K562 (cell line): ENCODE measurements around the gene B3GALNT2. TPM values are rescaled to one million over a fixed set of nuclear protein-coding genes. Genes with fewer than 3 reads are reported as not detected.

ENCODE experiments used
- ATAC-seq: fragments of 200-7000 bp; cut with Tn5 transposase; 3 replicates; pipeline ENCODE4 v1.9.1; 2020; ENCODE audit warnings: moderate library complexity
- BruUV-seq: library from RNA; stranded (reverse); fragments of 400-500 nt; replicated peaks from 2 replicates; lab custom pipeline; 2021; lab: Mats Ljungman, UMichigan
- CTCF ChIA-PET: fragments of 300-600 bp; formaldehyde crosslinking; extraction: SDS; loops from one replicate; lab custom pipeline; 2021; ENCODE audit warnings: low intra/inter-chr PET ratio; lab: Yijun Ruan, JAX
- POLR2A ChIA-PET: fragments of 300-600, 350-650 bp; sonication (Branson Sonifier 250); formaldehyde crosslinking; extraction: SDS; loops from one replicate; lab custom pipeline; 2021; ENCODE audit warnings: antibody characterized with exemption, inconsistent platforms; lab: Yijun Ruan, JAX
- DNase-seq, 4 experiments: peaks; one replicate each; pipeline versions ENCODE4 v3.0.0 to v3.0.0-alpha.2; 2011 to 2018; ENCODE audit warnings: low spot score in 3 of 4, mixed read lengths in 3 of 4; ENCODE audit errors: extremely low read depth in 1 of 4
- FAIRE-seq: peaks from 2 replicates; lab custom pipeline; 2011; peaks lifted over from hg19 to GRCh38; lab: Jason Lieb, UNC
- H2AFZ ChIP-seq: 2 replicates; pipeline ENCODE4 v1.6.0; 2011; ENCODE audit warnings: low read depth, low read length, control low read depth, inconsistent platforms
- H3K27ac ChIP-seq: fragments of 200-600 bp; 3 replicates; pipeline ENCODE4 v1.8.0; 2011; ENCODE audit warnings: low read depth, mild to moderate bottlenecking, control low read depth, inconsistent platforms, low read length, moderate library complexity, mixed read lengths; ENCODE audit errors: extremely low read depth
- H3K27me3 ChIP-seq, 2 experiments: fragments of 300-600 bp in 1 of 2; 2 replicates in 1 of 2; 3 replicates in 1 of 2; pipeline versions ENCODE4 v1.6.0 to v1.8.0; 2011; ENCODE audit warnings: inconsistent platforms in 2 of 2, low read length in 2 of 2, mild to moderate bottlenecking in 1 of 2, mixed read lengths in 1 of 2, moderate library complexity in 1 of 2; ENCODE audit not compliant: control insufficient read depth in 2 of 2, insufficient read depth in 2 of 2
- H3K36me3 ChIP-seq: fragments of 300-600 bp; 3 replicates; pipeline ENCODE4 v1.8.0; 2011; ENCODE audit warnings: mild to moderate bottlenecking, low read length, inconsistent platforms; ENCODE audit not compliant: control insufficient read depth, insufficient read depth
- H3K4me1 ChIP-seq, 2 experiments: fragments of 200-600 bp in 1 of 2; replicated peaks in 1 of 2; 2 replicates in 1 of 2; 3 replicates in 1 of 2; pipeline versions ENCODE4 v1.5.1 to v1.8.0; 2011; ENCODE audit warnings: inconsistent platforms in 2 of 2, low read length in 2 of 2, mild to moderate bottlenecking in 1 of 2, mixed read lengths in 1 of 2, moderate library complexity in 1 of 2; ENCODE audit not compliant: control insufficient read depth in 2 of 2, insufficient read depth in 2 of 2
- H3K4me2 ChIP-seq: 2 replicates; pipeline ENCODE4 v1.6.1; 2011; ENCODE audit warnings: low read length, control low read depth, inconsistent platforms, mixed read lengths; ENCODE audit not compliant: insufficient read depth
- H3K4me3 ChIP-seq: fragments of 200-600 bp; sonication (generic), shearing (Covaris generic); 2 replicates; pipeline ENCODE4 v1.5.1; 2016; ENCODE audit warnings: control low read depth, inconsistent platforms
- H3K79me2 ChIP-seq: fragments of 200-600 bp; 3 replicates; pipeline ENCODE4 v1.8.0; 2011; ENCODE audit warnings: low read length, inconsistent platforms; ENCODE audit not compliant: control insufficient read depth, insufficient read depth
- H3K9ac ChIP-seq, 2 experiments: 2 replicates each; pipeline versions ENCODE4 v1.6.0 to v1.6.1; 2011; ENCODE audit warnings: low read depth in 2 of 2, low read length in 2 of 2, control low read depth in 1 of 2, inconsistent platforms in 1 of 2, mild to moderate bottlenecking in 1 of 2, mixed read lengths in 1 of 2; ENCODE audit not compliant: insufficient read depth in 1 of 2
- H3K9me1 ChIP-seq: one replicate; pipeline ENCODE4 v1.6.0; 2011; ENCODE audit warnings: inconsistent platforms, mild to moderate bottlenecking, low read length, moderate library complexity; ENCODE audit not compliant: control insufficient read depth, insufficient read depth
- H3K9me3 ChIP-seq: replicated peaks from 2 replicates; pipeline ENCODE4 v1.5.1; 2011; ENCODE audit warnings: low read depth, low read length, inconsistent platforms; ENCODE audit not compliant: control insufficient read depth, insufficient read depth
- H4K20me1 ChIP-seq: replicated peaks from 2 replicates; pipeline ENCODE4 v1.6.1; 2011; ENCODE audit warnings: low read length, inconsistent platforms, mixed read lengths; ENCODE audit not compliant: control insufficient read depth, insufficient read depth
- CHD1 ChIP-seq: fragments of 200-600 bp; sonication (generic); IDR thresholded peaks from one replicate; pipeline ENCODE4 v1.6.1; 2012; ENCODE audit warnings: mild to moderate bottlenecking, moderate library complexity, low read length, inconsistent platforms
- ZNF121 ChIP-seq: sonication (generic); formaldehyde crosslinking; conservative IDR thresholded peaks from 2 replicates; pipeline ENCODE4 v1.8.0; 2022; ENCODE audit warnings: missing genetic modification reagents
- ZNF347 ChIP-seq: fragments of 450-650 bp; formaldehyde crosslinking; IDR thresholded peaks from 2 replicates; pipeline ENCODE4 v1.4.0; 2020; ENCODE audit warnings: low read depth, mild to moderate bottlenecking, moderate library complexity
- ZNF384 ChIP-seq: IDR thresholded peaks from 2 replicates; pipeline ENCODE4 v1.6.1; 2012; ENCODE audit warnings: low read depth, low read length, improper control_type of control experiment
- WGBS: fragments of 100-300 bp; shearing (Covaris generic); methylation state at CpG from one replicate; pipeline ENCODE4 v1.1.6; 2016; ENCODE audit warnings: low coverage, mixed read lengths; ENCODE audit not compliant: insufficient coverage; ENCODE audit errors: missing lambda C conversion rate; 5-methylcytosine and 5-hydroxymethylcytosine counted together
- in situ Hi-C: fragments of 300-500 bp; cut with MboI; formaldehyde crosslinking; loops from 4 replicates; pipeline ENCODE4 v1.15.0; 2018; ENCODE audit warnings: inconsistent platforms, mixed read lengths
- intact Hi-C: fragments of 100-400 bp; cut with micrococcal nuclease; formaldehyde crosslinking; loops from 2 replicates; pipeline ENCODE4 v1.14.2; 2022
- polyA plus RNA-seq, 8 experiments: library from polyadenylated mRNA; depleted of rRNA in 4 of 8; stranded (reverse) in 5 of 8; unstranded in 3 of 8; fragments of >200 nt; fragmentation: Nextera tagmentation in 2 of 8; fragmentation: Illumina TruSeq in 1 of 8; extraction: Ambion mirVana in 2 of 8; extraction: Trizol in 1 of 8; gene quantifications; 2 replicates each; pipeline versions ENCODE4 v1.2.1 to v1.2.3, GENCODE V29; 2011 to 2014; ENCODE audit warnings: inconsistent platforms in 1 of 8, missing spikeins in 1 of 8
- total RNA-seq, 7 experiments: library from RNA; depleted of rRNA in 6 of 7; stranded (reverse); fragments of >200 nt in 6 of 7; fragmentation: Illumina TruSeq in 2 of 7; extraction: Trizol in 2 of 7; gene quantifications; 2 replicates each; pipeline versions ENCODE4 v1.2.1 to v1.2.3, GENCODE V29; 2011 to 2021; ENCODE audit warnings: low replicate concordance in 1 of 7

The B3GALNT2 gene
- total and polyA plus RNA-seq, 9 of the 15 experiments (the other 6 are each of a cell fraction or from before 2014, with no cell fraction given), result 2.0 to 31.7 (median 22.9) TPM

DNA sequence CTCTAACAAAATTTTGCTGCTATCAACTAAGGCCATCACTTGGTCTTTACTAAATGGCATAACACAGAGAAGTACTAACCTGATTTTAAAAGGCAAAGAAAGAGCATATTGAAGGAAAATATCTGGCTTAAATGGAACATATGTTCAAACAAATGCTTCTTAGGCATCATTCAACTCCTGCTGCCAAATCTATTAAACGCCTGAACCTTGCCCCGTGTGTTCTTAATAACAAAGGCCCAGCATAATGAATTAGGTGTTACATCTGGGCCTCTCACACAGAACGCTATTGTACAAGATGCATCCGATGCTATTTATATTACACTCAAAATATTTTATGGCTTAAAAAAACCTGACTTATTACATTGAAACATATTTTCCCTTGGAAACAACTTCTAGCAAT is 48.4 kb downstream of the B3GALNT2 start:
- H3K4me2 ChIP-seq, result no peak overlapping the region
- no TSS peak for BruUV-seq
- peaks cover 0 to 4% of the 10 kb centered on the region in 2 experiments; a peak in 3 of 5 replicates for H3K4me1 ChIP-seq
- ATAC-seq (no peak), FAIRE-seq (no peak), DNase-seq (no peak)
- H3K9ac ChIP-seq, result no peak overlapping the region
- intact Hi-C loops, result no loop called here
- H3K36me3 ChIP-seq, result peaks cover 46% of the 10 kb centered on the region; the same call in 2 of the 3 replicates
- 89% methylated on average over 4 of the region's 4 CpGs for WGBS
- no peaks in the 10 kb centered on the region for H3K9me3 ChIP-seq
- TF ChIP-seq ZNF384, result no peak
- TF ChIP-seq, all 486 proteins: peak for 0
- H3K4me3 ChIP-seq, result no peak overlapping the region
- CTCF ChIA-PET, result no interaction called here
- no peaks in the 10 kb centered on the region for H4K20me1 ChIP-seq
- no peaks in the 10 kb centered on the region for H3K27me3 ChIP-seq
- in situ Hi-C loops, result no loop called here
- no peaks in the 10 kb centered on the region for H3K79me2 ChIP-seq
- H3K27ac ChIP-seq, result no peak overlapping the region
- POLR2A ChIA-PET, result no interaction called here
- no peak overlapping the region for H2AFZ ChIP-seq
- H3K9me1 ChIP-seq, result no peaks in the 10 kb centered on the region

DNA sequence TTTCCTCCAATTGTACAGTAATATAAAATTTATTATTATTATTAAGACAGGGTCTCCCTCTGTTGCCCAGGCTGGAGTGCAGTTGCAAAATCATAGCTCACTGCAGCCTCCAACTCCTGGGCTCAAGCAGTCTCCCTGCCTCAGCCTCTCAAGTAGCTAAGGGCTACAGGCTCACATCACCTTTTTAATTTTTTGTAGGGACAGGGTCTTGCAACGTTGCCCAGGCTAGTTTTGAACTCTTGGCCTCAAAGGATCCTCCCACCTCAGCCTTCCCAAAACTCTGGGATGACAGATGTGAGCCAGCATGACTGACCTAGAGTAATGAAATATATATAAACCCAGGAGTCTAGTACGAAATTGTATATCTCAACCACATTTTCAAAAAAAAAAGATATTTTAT is 49.2 kb downstream of the B3GALNT2 start:
- no peak for DNase-seq
- H2AFZ ChIP-seq, result no peak overlapping the region
- H3K9ac ChIP-seq, result no peak overlapping the region
- peaks cover 54% of the 10 kb centered on the region; the same call in 2 of the 3 replicates for H3K36me3 ChIP-seq
- intact Hi-C loops, result no loop called here
- H3K9me1 ChIP-seq, result no peaks in the 10 kb centered on the region
- no TSS peak for BruUV-seq
- no peak for ATAC-seq
- H4K20me1 ChIP-seq, result no peaks in the 10 kb centered on the region
- H3K4me3 ChIP-seq, result no peak overlapping the region
- H3K9me3 ChIP-seq, result no peaks in the 10 kb centered on the region
- H3K4me1 ChIP-seq, result peaks cover 0 to 6% of the 10 kb centered on the region in 2 experiments; a peak in 3 of 5 replicates
- no peaks in the 10 kb centered on the region for H3K79me2 ChIP-seq
- no peak overlapping the region for H3K4me2 ChIP-seq
- no peaks in the 10 kb centered on the region for H3K27me3 ChIP-seq
- ChIA-PET CTCF (no interaction called here), POLR2A (interaction anchor here (0.7 to 1.4 kb wide), 3 partner anchors 9 to 911 kb away, joined by 3 read pairs; no protein-coding TSS in a partner anchor)
- no peak overlapping the region for H3K27ac ChIP-seq
- in situ Hi-C loops, result no loop called here
- WGBS, result 62% methylated on average over 2 of the region's 2 CpGs
- no peak for FAIRE-seq
- TF ChIP-seq ZNF347 (no peak), CHD1 (no peak), ZNF121 (peak; percentile 51)
- TF ChIP-seq, all 486 proteins: peak for 1
